Measurements from ENCODE around the gene EZH2.

DNA sequence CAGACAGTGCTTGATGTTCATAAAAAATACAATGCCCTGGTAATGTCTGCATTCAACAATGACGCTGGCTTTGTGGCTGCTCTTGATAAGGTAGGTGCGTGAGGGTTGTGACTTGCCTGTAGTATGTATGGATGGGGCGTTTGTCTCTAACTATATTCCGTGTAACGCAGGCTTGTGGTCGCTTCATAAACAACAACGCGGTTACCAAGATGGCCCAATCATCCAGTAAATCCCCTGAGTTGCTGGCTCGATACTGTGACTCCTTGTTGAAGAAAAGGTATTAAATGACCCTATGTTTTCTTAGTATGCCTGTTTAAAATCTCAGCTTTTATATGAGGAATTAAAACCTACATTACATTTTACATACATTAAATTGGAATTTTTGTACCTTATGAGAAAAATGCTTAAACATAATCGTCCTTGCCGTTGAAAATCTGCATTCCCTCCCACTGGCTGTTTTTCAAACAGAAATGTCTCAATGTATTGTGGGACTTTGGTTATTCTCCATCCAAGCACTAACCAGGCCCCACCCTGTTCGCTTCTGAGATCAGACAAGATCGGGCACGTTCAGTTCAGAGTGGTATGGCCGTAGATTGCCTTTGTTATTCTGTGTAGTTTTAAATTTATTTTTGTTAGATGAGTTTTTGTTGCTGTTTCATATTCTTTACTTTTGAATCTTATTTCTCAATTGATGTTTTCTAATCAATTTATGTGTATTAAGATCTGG, 100.1 kb downstream of the EZH2 start:
- TF ChIP-seq, protein P1, sequence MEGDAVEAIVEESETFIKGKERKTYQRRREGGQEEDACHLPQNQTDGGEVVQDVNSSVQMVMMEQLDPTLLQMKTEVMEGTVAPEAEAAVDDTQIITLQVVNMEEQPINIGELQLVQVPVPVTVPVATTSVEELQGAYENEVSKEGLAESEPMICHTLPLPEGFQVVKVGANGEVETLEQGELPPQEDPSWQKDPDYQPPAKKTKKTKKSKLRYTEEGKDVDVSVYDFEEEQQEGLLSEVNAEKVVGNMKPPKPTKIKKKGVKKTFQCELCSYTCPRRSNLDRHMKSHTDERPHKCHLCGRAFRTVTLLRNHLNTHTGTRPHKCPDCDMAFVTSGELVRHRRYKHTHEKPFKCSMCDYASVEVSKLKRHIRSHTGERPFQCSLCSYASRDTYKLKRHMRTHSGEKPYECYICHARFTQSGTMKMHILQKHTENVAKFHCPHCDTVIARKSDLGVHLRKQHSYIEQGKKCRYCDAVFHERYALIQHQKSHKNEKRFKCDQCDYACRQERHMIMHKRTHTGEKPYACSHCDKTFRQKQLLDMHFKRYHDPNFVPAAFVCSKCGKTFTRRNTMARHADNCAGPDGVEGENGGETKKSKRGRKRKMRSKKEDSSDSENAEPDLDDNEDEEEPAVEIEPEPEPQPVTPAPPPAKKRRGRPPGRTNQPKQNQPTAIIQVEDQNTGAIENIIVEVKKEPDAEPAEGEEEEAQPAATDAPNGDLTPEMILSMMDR (IDR thresholded peaks at IDR 0.05), result no peak
- TF ChIP-seq POLR2AphosphoS5 (IDR thresholded peaks at IDR 0.05), result peak; percentile 30

Data from prostate gland (tissue), 2 donors.